ENCODE data around the gene KRT25.

The KRT25 gene

GRCh38 chr17:40738553-40738952 is 16.6 kb downstream of the KRT25 start:
- no peak for TF ChIP-seq CTCF (IDR thresholded peaks at IDR 0.05; ENCODE audit: low read depth, low read length)

GRCh38 chr17:40735016-40735415 is 20.1 kb downstream of the KRT25 start:
- H3K27me3 ChIP-seq, result peaks cover 59% of the 10 kb centered on the region
- no peak for TF ChIP-seq CTCF (IDR thresholded peaks at IDR 0.05; ENCODE audit: low read depth, low read length)
- no peaks in the 10 kb centered on the region for H3K9me3 ChIP-seq
- no peaks in the 10 kb centered on the region for H3K36me3 ChIP-seq
- H3K4me1 ChIP-seq, result no peaks in the 10 kb centered on the region
- no peak overlapping the region for H3K4me3 ChIP-seq (ENCODE audit: low read depth, low read length)
- DNase-seq, result no peak

More at GRCh38 chr17:40738553-40738952, 16.6 kb downstream of the KRT25 start:
- Histone ChIP-seq H3K36me3 (no peaks in the 10 kb centered on the region), H3K4me3 (ENCODE audit: low read depth, low read length) (no peak overlapping the region), H3K9me3 (no peaks in the 10 kb centered on the region), H3K4me1 (no peaks in the 10 kb centered on the region), H3K27me3 (peaks cover 56% of the 10 kb centered on the region)
- no peak for DNase-seq

DNA sequence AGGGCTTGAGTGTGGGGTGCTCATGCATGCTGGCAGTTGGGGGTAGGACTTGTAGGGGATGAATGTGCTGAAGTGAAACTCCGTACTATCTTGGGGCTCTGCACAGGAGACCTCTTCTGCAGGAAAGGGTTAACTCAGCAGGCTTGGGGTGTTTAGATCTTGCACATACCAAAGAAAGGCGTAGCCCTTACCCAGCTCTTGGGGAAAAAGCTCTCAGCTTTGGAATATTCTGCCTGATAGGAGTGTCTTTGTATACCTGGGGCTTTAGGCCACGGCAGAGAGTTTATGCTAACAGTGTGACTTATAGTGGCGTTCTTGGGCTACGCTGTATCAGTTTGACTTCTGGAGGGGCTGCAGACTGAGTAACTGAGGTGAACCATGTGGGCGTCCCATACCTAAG is 21.1 kb downstream of the KRT25 start:
- DNase-seq, result no peak
- TF ChIP-seq CTCF (IDR thresholded peaks at IDR 0.05; ENCODE audit: low read depth, low read length), result no peak
- Histone ChIP-seq H3K4me3 (ENCODE audit: low read depth, low read length) (no peak overlapping the region), H3K4me1 (no peaks in the 10 kb centered on the region), H3K9me3 (no peaks in the 10 kb centered on the region), H3K36me3 (no peaks in the 10 kb centered on the region), H3K27me3 (peaks cover 54% of the 10 kb centered on the region)

GRCh38 chr17:40730970-40731369 is 24.2 kb downstream of the KRT25 start:
- H3K27me3 ChIP-seq, result peaks cover 56% of the 10 kb centered on the region
- H3K4me1 ChIP-seq, result no peaks in the 10 kb centered on the region
- no peak for TF ChIP-seq CTCF (IDR thresholded peaks at IDR 0.05; ENCODE audit: low read depth, low read length)
- no peak overlapping the region for H3K4me3 ChIP-seq (ENCODE audit: low read depth, low read length)
- DNase-seq, result no peak
- no peaks in the 10 kb centered on the region for H3K36me3 ChIP-seq
- H3K9me3 ChIP-seq, result no peaks in the 10 kb centered on the region

DNA sequence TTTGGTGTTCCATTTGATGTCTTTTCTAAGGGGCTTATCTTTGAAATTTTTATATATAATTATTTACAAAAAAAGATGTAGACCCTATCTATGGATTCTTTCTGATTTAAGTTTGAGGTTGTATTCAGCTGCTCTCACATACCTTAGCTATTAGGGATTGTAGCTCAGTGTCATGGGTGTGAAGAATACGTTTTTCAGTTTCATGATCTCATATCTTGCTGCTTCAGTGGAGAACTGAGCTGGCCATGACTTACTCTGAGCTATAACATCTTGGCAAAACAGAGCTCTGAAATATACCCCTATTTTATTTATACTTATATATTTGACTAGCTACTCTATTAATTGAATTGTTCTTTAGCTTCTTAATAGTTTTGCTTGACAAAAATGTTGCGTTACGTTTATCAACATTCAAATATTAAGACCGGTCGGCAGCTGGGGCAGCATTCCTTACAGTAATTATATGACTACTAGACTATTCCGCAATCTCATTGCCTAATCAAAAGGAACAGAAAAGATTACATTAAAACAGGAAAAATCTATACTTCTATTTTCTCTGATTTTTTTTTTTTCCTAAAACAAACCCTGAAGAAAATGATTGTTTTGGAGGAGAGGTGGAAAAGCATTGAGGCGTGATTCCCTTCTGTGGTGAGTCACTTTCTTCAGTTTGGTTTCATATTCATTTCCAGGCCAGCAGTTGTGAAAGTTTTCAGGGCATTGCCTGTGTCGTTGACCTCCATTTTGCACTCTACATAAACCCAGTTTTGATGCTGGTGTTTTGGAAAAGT is 27.5 kb downstream of the KRT25 start:
- no peak for DNase-seq
- H3K27me3 ChIP-seq, result peaks cover 69% of the 10 kb centered on the region
- no peaks in the 10 kb centered on the region for H3K9me3 ChIP-seq
- H3K4me1 ChIP-seq, result no peaks in the 10 kb centered on the region
- no peak for TF ChIP-seq CTCF (IDR thresholded peaks at IDR 0.05; ENCODE audit: low read depth, low read length)
- no peaks in the 10 kb centered on the region for H3K36me3 ChIP-seq
- no peak overlapping the region for H3K4me3 ChIP-seq (ENCODE audit: low read depth, low read length)

GRCh38 chr17:40726919-40727318 is 28.2 kb downstream of the KRT25 start:
- DNase-seq, result no peak

More at GRCh38 chr17:40726919-40727318, 28.2 kb downstream of the KRT25 start:
- Histone ChIP-seq H3K4me1 (no peaks in the 10 kb centered on the region), H3K36me3 (no peaks in the 10 kb centered on the region), H3K4me3 (ENCODE audit: low read depth, low read length) (no peak overlapping the region), H3K27me3 (peaks cover 68% of the 10 kb centered on the region), H3K9me3 (no peaks in the 10 kb centered on the region)
- TF ChIP-seq CTCF (IDR thresholded peaks at IDR 0.05; ENCODE audit: low read depth, low read length), result no peak; the same call in 1 of the 2 replicates

All from BE2C (cell line).